Measurements from ENCODE around the gene FBXW9. TPM values are rescaled to one million over a fixed set of nuclear protein-coding genes. Genes with fewer than 3 reads are reported as not detected.
"Not testable (repeated sequence)": the region's sequence is repeated elsewhere in the genome, so short reads cannot be mapped to it uniquely, and the experiment has no call there.

FBXW9 gene
- 10 to 100 TPM in 6 of 8 experiments, 1 to 10 TPM in 2; 4.1 to 21.2 (median 11.7) TPM for total RNA-seq

GRCh38 chr19:12696366-12697335 lies at the start of gene FBXW9:
Gene FBXW9, minus strand, starts transcription at chr19:12696631. Its CDS starts 50 bp downstream, at chr19:12696581.
- Histone ChIP-seq H3K27ac (peak within 1 kb of the TSS; percentile 91 to 93), H3K4me1 (replicated peaks in 1 of 2) (peaks cover 7 to 10% of the 10 kb centered on the region in 2 donors), H3K4me3 (peak within 1 kb of the TSS; percentile 53 to 90 (median 62))
- 6 to 68% (median 23%) methylated on average over 3 to 28 of the region's 59 CpGs; no CpG with 5 or more reads in 3 of the 10 experiments for WGBS, 10 experiments
- in situ Hi-C loops (cut with MboI; ENCODE audit: low pct_unique_long_range_greater_than_20kb in 2 of 9, low sequenced_read_pairs in 9 of 9, unreplicated experiment in 9 of 9): no loop called here
- peak; percentile 83 to 94 (median 90) for ATAC-seq (replicated peaks in 6 of 8)

GRCh38 chr19:12745166-12745897 lies 48.9 kb upstream of the FBXW9 start:
- no peak overlapping the region for H3K4me3 ChIP-seq
- 73 to 100% (median 91%) methylated on average over 1 to 8 of the region's 22 CpGs; no CpG with 5 or more reads in 2 of the 10 experiments for WGBS, 10 experiments
- peaks cover 4 to 7% of the 10 kb centered on the region in 2 donors for H3K4me1 ChIP-seq (replicated peaks in 1 of 2)
- in situ Hi-C loops (cut with MboI; ENCODE audit: low pct_unique_long_range_greater_than_20kb in 2 of 9, low sequenced_read_pairs in 9 of 9, unreplicated experiment in 9 of 9): no loop called here
- H3K27ac ChIP-seq: no peak overlapping the region
- ATAC-seq (replicated peaks in 6 of 8): peak in 1 of 8 experiments; percentile 11

GRCh38 chr19:12737835-12738351 lies 41.5 kb upstream of the FBXW9 start:
- in situ Hi-C loops (cut with MboI; ENCODE audit: low pct_unique_long_range_greater_than_20kb in 2 of 9, low sequenced_read_pairs in 9 of 9, unreplicated experiment in 9 of 9): no loop called here
- no peak for ATAC-seq (replicated peaks in 6 of 8)
- WGBS, 10 experiments: 0 to 80% (median 19%) methylated on average over 1 to 5 of the region's 13 CpGs; no CpG with 5 or more reads in 5 of the 10 experiments
- Histone ChIP-seq H3K27ac (peak overlapping the region; percentile 99), H3K4me1 (replicated peaks in 1 of 2) (peaks cover 10 to 17% of the 10 kb centered on the region in 2 donors), H3K4me3 (peak overlapping the region; percentile 62 to 88 (median 83))

- peaks cover 14 to 21% of the 10 kb centered on the region in 2 donors for H3K4me1 ChIP-seq (replicated peaks in 1 of 2)
- H3K4me3 ChIP-seq: peak within 1 kb of the TSS; percentile 62 to 88 (median 83)
- peak; percentile 84 to 94 (median 92) for ATAC-seq (replicated peaks in 6 of 8)
- in situ Hi-C loops (cut with MboI; ENCODE audit: low pct_unique_long_range_greater_than_20kb in 2 of 9, low sequenced_read_pairs in 9 of 9, unreplicated experiment in 9 of 9): no loop called here
- peak within 1 kb of the TSS; percentile 99 for H3K27ac ChIP-seq
- 0 to 2% (median 0%) methylated on average over 2 to 15 of the region's 29 CpGs; no CpG with 5 or more reads in 1 of the 10 experiments for WGBS, 10 experiments
Measured at GRCh38 chr19:12736995-12737834, 40.8 kb upstream of the FBXW9 start, which contains the start of gene GET3. Gene GET3, plus strand, starts transcription at chr19:12737497. Its CDS starts 9 bp downstream, at chr19:12737506.

GRCh38 chr19:12733369-12734214 lies 37.2 kb upstream of the FBXW9 start:
- Histone ChIP-seq H3K27ac (peak overlapping the region; percentile 90 to 93), H3K4me3 (peak overlapping the region; percentile 82 to 97 (median 88)), H3K4me1 (replicated peaks in 1 of 2) (peaks cover 14 to 21% of the 10 kb centered on the region in 2 donors)
- in situ Hi-C loops (cut with MboI; ENCODE audit: low pct_unique_long_range_greater_than_20kb in 2 of 9, low sequenced_read_pairs in 9 of 9, unreplicated experiment in 9 of 9): no loop called here
- 0 to 20% (median 0%) methylated on average over 1 to 9 of the region's 15 CpGs; no CpG with 5 or more reads in 3 of the 10 experiments for WGBS, 10 experiments
- ATAC-seq (replicated peaks in 6 of 8): peak in 1 of 8 experiments; percentile 1

DNA sequence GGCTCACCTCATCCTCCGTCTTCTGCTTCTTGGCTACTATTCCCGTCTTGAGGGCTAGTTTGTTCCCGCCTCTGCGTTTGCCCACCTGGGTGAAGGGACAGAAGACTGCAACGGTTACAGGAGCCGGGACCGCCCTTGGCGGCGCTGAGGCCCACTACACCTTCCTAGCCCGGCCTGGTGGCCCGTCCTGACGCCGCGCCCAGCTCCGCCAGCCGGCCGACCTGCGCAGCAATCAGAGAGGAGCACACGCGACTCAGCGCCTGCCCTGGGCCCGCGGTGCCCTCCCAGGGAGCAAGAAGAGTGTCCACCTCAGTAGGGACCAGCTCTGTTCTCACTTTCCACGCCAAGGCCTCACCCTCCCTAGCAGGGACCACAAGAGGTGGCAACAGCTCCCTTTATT lies 34.9 kb upstream of the FBXW9 start:
- H3K4me3 ChIP-seq: no peak overlapping the region
- H3K4me1 ChIP-seq (replicated peaks in 1 of 2): peaks cover 13 to 16% of the 10 kb centered on the region in 2 donors
- in situ Hi-C loops (cut with MboI; ENCODE audit: low pct_unique_long_range_greater_than_20kb in 2 of 9, low sequenced_read_pairs in 9 of 9, unreplicated experiment in 9 of 9): no loop called here
- H3K27ac ChIP-seq: no peak overlapping the region
- no peak for ATAC-seq (replicated peaks in 6 of 8)
- 94 to 100% (median 100%) methylated on average over 1 to 11 of the region's 24 CpGs; no CpG with 5 or more reads in 6 of the 10 experiments for WGBS, 10 experiments

- Histone ChIP-seq H3K4me3 (no peak overlapping the region), H3K27ac (no peak overlapping the region)
- in situ Hi-C loops (cut with MboI; ENCODE audit: low pct_unique_long_range_greater_than_20kb in 2 of 9, low sequenced_read_pairs in 9 of 9, unreplicated experiment in 9 of 9): no loop called here
Measured at GRCh38 chr19:12730064-12730463, 33.6 kb upstream of the FBXW9 start.

DNA sequence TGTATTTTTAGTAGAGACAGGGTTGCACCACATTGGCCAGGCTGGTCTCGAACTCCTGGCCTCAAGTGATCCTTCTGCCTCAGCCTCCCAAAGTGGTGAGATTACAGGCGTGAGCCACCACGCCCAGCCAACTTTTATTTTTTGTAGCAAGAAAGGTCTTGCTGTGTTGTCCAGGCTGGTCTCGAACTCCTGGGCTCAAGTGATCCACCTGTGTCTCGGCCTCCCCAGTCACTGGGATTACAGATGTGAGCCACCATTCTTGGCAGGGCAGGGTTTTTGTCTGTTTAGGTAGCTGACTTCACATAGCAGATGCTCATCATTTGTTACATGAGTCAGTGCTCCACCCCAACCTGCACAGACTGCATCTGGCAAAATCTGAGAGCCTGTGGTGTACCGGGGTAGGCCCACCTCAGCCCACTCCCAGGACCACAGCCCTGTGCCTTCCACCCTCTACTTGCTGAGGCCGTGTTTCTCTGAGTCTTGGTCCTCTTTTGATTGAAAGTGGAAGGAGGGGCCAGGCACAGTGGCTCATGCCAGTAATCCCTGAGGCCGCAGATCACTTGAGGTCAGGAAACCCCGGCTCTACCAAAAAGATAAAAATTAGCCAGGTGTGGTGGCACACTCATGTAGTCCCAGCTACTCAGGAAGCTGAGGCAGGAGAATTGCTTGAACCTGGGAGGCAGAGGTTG lies 31.5 kb upstream of the FBXW9 start:
- in situ Hi-C loops (cut with MboI; ENCODE audit: low pct_unique_long_range_greater_than_20kb in 2 of 9, low sequenced_read_pairs in 9 of 9, unreplicated experiment in 9 of 9): no loop called here
- WGBS, 10 experiments: 85 to 100% (median 100%) methylated on average over 1 to 4 of the region's 9 CpGs; no CpG with 5 or more reads in 4 of the 10 experiments
- no peak for ATAC-seq (replicated peaks in 6 of 8)
- Histone ChIP-seq H3K27ac (no peak overlapping the region), H3K4me1 (replicated peaks in 1 of 2) (peaks cover 4 to 9% of the 10 kb centered on the region in 2 donors), H3K4me3 (no peak overlapping the region)

More at GRCh38 chr19:12730064-12730463, 33.6 kb upstream of the FBXW9 start:
- 72 to 100% (median 88%) methylated on average over 1 to 3 of the region's 3 CpGs; no CpG with 5 or more reads in 6 of the 10 experiments for WGBS, 10 experiments
- peaks cover 10 to 12% of the 10 kb centered on the region in 2 donors for H3K4me1 ChIP-seq (replicated peaks in 1 of 2)
- no peak for ATAC-seq (replicated peaks in 6 of 8)

DNA sequence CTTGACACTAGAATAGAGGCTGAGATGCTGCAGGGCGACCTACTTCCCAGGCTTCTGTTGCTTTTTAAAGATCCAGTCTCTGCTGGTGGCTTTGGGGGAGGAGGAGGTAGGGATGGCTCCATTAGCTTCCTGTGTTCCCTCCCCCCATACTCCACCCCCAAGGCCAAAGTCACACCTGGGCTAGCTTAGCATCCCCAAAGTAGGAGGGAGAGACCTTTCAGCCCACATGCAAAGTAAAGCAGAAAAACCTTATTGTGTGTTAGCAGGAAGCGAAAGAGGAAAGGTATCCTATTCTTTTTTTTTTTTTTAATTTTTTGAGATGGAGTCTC lies 30.5 kb upstream of the FBXW9 start:
- in situ Hi-C loops (cut with MboI; ENCODE audit: low pct_unique_long_range_greater_than_20kb in 2 of 9, low sequenced_read_pairs in 9 of 9, unreplicated experiment in 9 of 9): no loop called here
- no peak for ATAC-seq (replicated peaks in 6 of 8)
- Histone ChIP-seq H3K4me1 (replicated peaks in 1 of 2) (peaks cover 0 to 5% of the 10 kb centered on the region in 2 donors), H3K4me3 (no peak overlapping the region), H3K27ac (no peak overlapping the region)
- WGBS, 10 experiments: 75 to 100% (median 100%) methylated on average over 1 to 2 of the region's 2 CpGs; no CpG with 5 or more reads in 4 of the 10 experiments

DNA sequence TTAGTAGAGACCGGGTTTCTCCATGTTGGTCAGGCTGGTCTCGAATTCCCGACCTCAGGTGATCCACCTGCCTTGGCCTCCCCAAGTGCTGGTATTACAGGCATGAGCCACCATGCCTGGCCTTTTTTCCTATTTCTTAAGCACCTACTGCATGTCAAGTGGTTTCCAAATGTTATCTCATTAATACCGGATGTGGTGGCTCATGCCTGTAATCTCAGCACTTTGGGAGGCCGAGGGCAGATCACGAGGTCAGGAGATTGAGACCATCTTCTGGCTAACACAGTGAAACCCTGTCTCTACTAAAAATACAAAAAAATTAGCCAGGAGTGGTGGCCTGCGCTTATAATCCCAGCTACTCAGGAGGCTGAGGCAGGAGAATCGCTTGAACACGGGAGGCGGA lies 29.2 kb upstream of the FBXW9 start:
- H3K4me3 ChIP-seq; in situ Hi-C loops (cut with MboI; ENCODE audit: low pct_unique_long_range_greater_than_20kb in 2 of 9, low sequenced_read_pairs in 9 of 9, unreplicated experiment in 9 of 9); ATAC-seq (replicated peaks in 6 of 8); H3K27ac ChIP-seq; H3K4me1 ChIP-seq (replicated peaks in 1 of 2): not testable (repeated sequence)
- WGBS, 10 experiments: 85 to 100% (median 98%) methylated on average over 1 to 10 of the region's 10 CpGs; no CpG with 5 or more reads in 1 of the 10 experiments

Data from motor neuron (in vitro differentiated cells).